GM19395 (cell line): ENCODE results near the gene KRTAP12-1.
"Not testable (repeated sequence)": the region's sequence is repeated elsewhere in the genome, so short reads cannot be mapped to it uniquely, and the experiment has no call there.

Experiments
- ATAC-seq: cut with Tn5 transposase; IDR thresholded peaks from one replicate; pipeline ENCODE4 v1.9.1; 2021; ENCODE audit warnings: mild to moderate bottlenecking, moderate library complexity; ENCODE audit not compliant: unreplicated experiment

Gene KRTAP12-1

GRCh38 chr21:44670642-44671432 lies 11.1 kb downstream of the KRTAP12-1 start:
- no peak for ATAC-seq

- ATAC-seq, result no peak
Measured at GRCh38 chr21:44667612-44668011, 14.4 kb downstream of the KRTAP12-1 start.

GRCh38 chr21:44666401-44667320 lies 15.3 kb downstream of the KRTAP12-1 start, which contains the start of gene KRTAP12-2:
TSS of gene KRTAP12-2 (minus strand) at chr21:44666927. CDS start at chr21:44666886, 41 bp downstream.
- ATAC-seq, result no peak

GRCh38 chr21:44664691-44665090 lies 17.3 kb downstream of the KRTAP12-1 start:
- no peak for ATAC-seq

- not testable (repeated sequence) for ATAC-seq
Measured at GRCh38 chr21:44661567-44661966, 20.4 kb downstream of the KRTAP12-1 start.

- ATAC-seq, result no peak
Measured at GRCh38 chr21:44658913-44659595, 22.9 kb downstream of the KRTAP12-1 start.

- no peak for ATAC-seq
Measured at GRCh38 chr21:44658541-44658910, 23.4 kb downstream of the KRTAP12-1 start.

GRCh38 chr21:44657635-44658540 lies 24.1 kb downstream of the KRTAP12-1 start, which contains the start of gene KRTAP12-3:
TSS of gene KRTAP12-3 (plus strand) at chr21:44657932. CDS start at chr21:44657980, 48 bp downstream.
- no peak for ATAC-seq

GRCh38 chr21:44656868-44657267 lies 25.1 kb downstream of the KRTAP12-1 start:
- no peak for ATAC-seq

GRCh38 chr21:44654576-44655175 lies 27.3 kb downstream of the KRTAP12-1 start, which contains the start of gene KRTAP12-4:
TSS of gene KRTAP12-4 (minus strand) at chr21:44654659. CDS start at chr21:44654614, 45 bp downstream.
- no peak for ATAC-seq

- no peak for ATAC-seq
Measured at GRCh38 chr21:44653656-44654575, 28.0 kb downstream of the KRTAP12-1 start.

- ATAC-seq, result no peak
Measured at GRCh38 chr21:44653123-44653522, 28.8 kb downstream of the KRTAP12-1 start.

- no peak for ATAC-seq
Measured at GRCh38 chr21:44650973-44651675, 30.8 kb downstream of the KRTAP12-1 start.

GRCh38 chr21:44650265-44650972 lies 31.5 kb downstream of the KRTAP12-1 start:
- no peak for ATAC-seq

- ATAC-seq, result no peak
Measured at GRCh38 chr21:44649521-44650100, 32.4 kb downstream of the KRTAP12-1 start.

GRCh38 chr21:44648557-44649311 lies 33.2 kb downstream of the KRTAP12-1 start:
- ATAC-seq, result no peak
